CD14-positive monocyte (primary cell): Measurements from ENCODE around the gene AP1S1. TPM values are rescaled to one million over a fixed set of nuclear protein-coding genes. Genes with fewer than 3 reads are reported as not detected.

Experiments used
- DNase-seq, 3 donors: peaks; one replicate each; pipeline ENCODE4 v3.0.0-alpha.2; 2011 to 2022
- H2AFZ ChIP-seq: 2 replicates; pipeline ENCODE4 v1.6.0; 2012; ENCODE audit warnings: mild to moderate bottlenecking, low read depth, low read length, inconsistent platforms; ENCODE audit not compliant: insufficient read depth, poor library complexity, severe bottlenecking
- H3K27ac ChIP-seq, 2 donors: 1 replicate in 1 of 2; 2 replicates in 1 of 2; pipeline ENCODE4 v1.5.1; 2012 to 2013; ENCODE audit warnings: low read length in 2 of 2, control low read depth in 1 of 2, inconsistent platforms in 1 of 2, low read depth in 1 of 2, mild to moderate bottlenecking in 1 of 2
- H3K27me3 ChIP-seq, 2 donors: one replicate each; pipeline versions ENCODE4 v1.6.0 to v1.6.1; 2011 to 2013; ENCODE audit warnings: low read length in 2 of 2; ENCODE audit not compliant: control insufficient read depth in 2 of 2, insufficient read depth in 2 of 2
- H3K36me3 ChIP-seq, 2 donors: replicated peaks in 1 of 2; 1 replicate in 1 of 2; 2 replicates in 1 of 2; pipeline versions ENCODE4 v1.5.1 to v1.6.1; 2012 to 2013; ENCODE audit warnings: low read length in 2 of 2, control low read depth in 1 of 2, inconsistent platforms in 1 of 2, mild to moderate bottlenecking in 1 of 2; ENCODE audit not compliant: insufficient read depth in 2 of 2, control insufficient read depth in 1 of 2
- H3K4me1 ChIP-seq, 2 donors: 1 replicate in 1 of 2; 2 replicates in 1 of 2; pipeline versions ENCODE4 v1.5.1 to v1.6.1; 2012 to 2013; ENCODE audit warnings: low read length in 2 of 2, control low read depth in 1 of 2, inconsistent platforms in 1 of 2, mild to moderate bottlenecking in 1 of 2, moderate library complexity in 1 of 2; ENCODE audit not compliant: insufficient read depth in 2 of 2, control insufficient read depth in 1 of 2
- H3K4me2 ChIP-seq: replicated peaks from 2 replicates; pipeline ENCODE3; 2012; ENCODE audit warnings: low read length, moderate library complexity, mild to moderate bottlenecking; ENCODE audit not compliant: poor library complexity, severe bottlenecking; ENCODE audit errors: extremely low read depth
- H3K4me3 ChIP-seq, 3 experiments: fragments of 200-600 bp in 1 of 3; sonication (generic) in 1 of 3; replicated peaks in 1 of 3; 1 replicate in 2 of 3; 2 replicates in 1 of 3; pipeline ENCODE4 v1.5.1; 2011 to 2013; ENCODE audit warnings: low read length in 3 of 3, mild to moderate bottlenecking in 3 of 3, control low read depth in 2 of 3, low read depth in 2 of 3, inconsistent platforms in 1 of 3, moderate library complexity in 1 of 3
- H3K79me2 ChIP-seq: 2 replicates; pipeline ENCODE4 v1.6.0; 2012; ENCODE audit warnings: mild to moderate bottlenecking, control low read depth, inconsistent platforms, low read length, moderate library complexity; ENCODE audit not compliant: insufficient read depth
- H3K9ac ChIP-seq: 2 replicates; pipeline ENCODE4 v1.6.0; 2017; ENCODE audit warnings: low read length, mild to moderate bottlenecking; ENCODE audit not compliant: insufficient read depth, poor library complexity, severe bottlenecking
- H3K9me3 ChIP-seq, 2 donors: replicated peaks in 1 of 2; 1 replicate in 1 of 2; 2 replicates in 1 of 2; pipeline versions ENCODE4 v1.5.1 to v1.6.1; 2012 to 2013; ENCODE audit warnings: low read length in 2 of 2, control low read depth in 1 of 2; ENCODE audit not compliant: control insufficient read depth in 1 of 2, insufficient read depth in 1 of 2
- H4K20me1 ChIP-seq: 2 replicates; pipeline ENCODE4 v1.6.0; 2012; ENCODE audit warnings: mild to moderate bottlenecking, low read length, control low read depth, moderate library complexity; ENCODE audit not compliant: insufficient read depth
- H3K27ac Mint-ChIP-seq, 7 donors: one replicate each; pipeline ENCODE4 v1.8.0; 2020; ENCODE audit warnings: mild to moderate bottlenecking in 7 of 7, mixed read lengths in 7 of 7, moderate library complexity in 6 of 7, inconsistent platforms in 2 of 7
- H3K27me3 Mint-ChIP-seq, 3 donors: one replicate each; pipeline ENCODE4 v1.8.0; 2021 to 2022; ENCODE audit warnings: low read depth in 3 of 3, mild to moderate bottlenecking in 3 of 3, mixed read lengths in 3 of 3, moderate library complexity in 3 of 3, inconsistent platforms in 1 of 3
- H3K36me3 Mint-ChIP-seq, 2 donors: one replicate each; pipeline ENCODE4 v1.8.0; 2020; ENCODE audit warnings: mixed read lengths in 2 of 2, inconsistent platforms in 1 of 2, mild to moderate bottlenecking in 1 of 2
- H3K4me1 Mint-ChIP-seq: one replicate; pipeline ENCODE4 v1.8.0; 2020; ENCODE audit warnings: mild to moderate bottlenecking, mixed read lengths
- H3K4me3 Mint-ChIP-seq, 2 donors: one replicate each; pipeline ENCODE4 v1.8.0; 2020; ENCODE audit warnings: mild to moderate bottlenecking in 2 of 2, mixed read lengths in 2 of 2, moderate library complexity in 1 of 2
- H3K9me3 Mint-ChIP-seq, 7 donors: one replicate each; pipeline ENCODE4 v1.8.0; 2020 to 2022; ENCODE audit warnings: mixed read lengths in 7 of 7, mild to moderate bottlenecking in 6 of 7, moderate library complexity in 6 of 7, inconsistent platforms in 2 of 7
- CTCF ChIP-seq: fragments of 200-600 bp; IDR thresholded peaks from one replicate; pipeline ENCODE4 v1.8.0; 2022; ENCODE audit warnings: antibody characterized with exemption, mild to moderate bottlenecking
- WGBS: methylation state at CpG from one replicate; pipeline ENCODE4 v1.1.5; 2013; ENCODE audit warnings: missing lambda C conversion rate; ENCODE audit not compliant: insufficient coverage; 5-methylcytosine and 5-hydroxymethylcytosine counted together
- intact Hi-C, 2 donors: fragments of 100-400 bp; cut with micrococcal nuclease; formaldehyde crosslinking; loops; one replicate each; pipeline versions ENCODE4 v1.15.0 to v1.15.1; 2023
- polyA plus RNA-seq, 3 donors: library from polyadenylated mRNA; depleted of rRNA in 1 of 3; unstranded in 2 of 3; stranded (reverse) in 1 of 3; fragments of 300-500 nt in 2 of 3; fragments of >200 nt in 1 of 3; fragmentation: Illumina TruSeq in 2 of 3; gene quantifications; 1 replicate in 2 of 3; 2 replicates in 1 of 3; pipeline ENCODE4 v1.2.3, GENCODE V29; 2012 to 2021

AP1S1 gene
- polyA plus RNA-seq, 3 donors, result 10.1 to 21.3 (median 10.9) TPM

- Histone ChIP-seq H3K4me1 (no peaks in the 10 kb centered on the region), H2AFZ (no peak overlapping the region), H3K36me3 (no peaks in the 10 kb centered on the region), H3K4me3 (no peak overlapping the region), H4K20me1 (no peaks in the 10 kb centered on the region), H3K9me3 (no peaks in the 10 kb centered on the region), H3K27ac (no peak overlapping the region), H3K27me3 (no peaks in the 10 kb centered on the region), H3K9ac (no peak overlapping the region), H3K4me2 (no peak overlapping the region), H3K79me2 (no peaks in the 10 kb centered on the region)
- Mint-ChIP-seq H3K9me3 (peaks cover 0 to 2% (median 0%) of the 10 kb centered on the region in 7 donors), H3K36me3 (no peaks in the 10 kb centered on the region), H3K27ac (peak overlapping the region in 1 of 7 donors; percentile 38), H3K4me3 (no peak overlapping the region), H3K4me1 (no peaks in the 10 kb centered on the region), H3K27me3 (peaks cover 4 to 19% (median 5%) of the 10 kb centered on the region in 3 donors)
- no peak for TF ChIP-seq CTCF
- 93% methylated on average over 2 of the region's 3 CpGs for WGBS
- intact Hi-C loops, result no loop called here
- DNase-seq, result no peak
Measured at GRCh38 chr7:101115215-101115614, 39.1 kb upstream of the AP1S1 start.

DNA sequence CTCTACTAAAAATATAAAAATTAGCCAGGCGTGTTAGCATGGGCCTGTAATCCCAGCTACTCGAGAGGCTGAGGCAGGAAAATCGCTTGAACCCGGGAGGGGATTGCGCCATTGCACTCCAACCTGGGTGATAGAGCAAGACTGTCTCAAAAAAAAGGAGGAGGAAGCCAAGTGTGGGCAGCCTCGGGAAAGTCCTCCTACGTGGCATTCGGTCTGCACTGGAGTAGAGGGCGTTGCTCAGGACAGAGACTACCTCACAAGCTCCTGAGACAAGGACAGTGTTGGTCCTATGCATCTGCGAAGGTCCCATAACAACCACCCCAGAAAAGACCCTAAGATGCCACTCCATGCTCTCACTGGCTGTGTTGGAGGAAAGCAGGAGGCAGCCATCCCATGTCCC lies 37.4 kb upstream of the AP1S1 start:
- Histone ChIP-seq H3K27ac (no peak overlapping the region), H3K27me3 (no peaks in the 10 kb centered on the region), H3K4me2 (no peak overlapping the region), H3K36me3 (no peaks in the 10 kb centered on the region), H4K20me1 (no peaks in the 10 kb centered on the region), H3K9me3 (no peaks in the 10 kb centered on the region), H3K4me1 (peaks cover 2 to 3% of the 10 kb centered on the region in 2 donors), H3K4me3 (no peak overlapping the region), H2AFZ (no peak overlapping the region), H3K79me2 (no peaks in the 10 kb centered on the region), H3K9ac (no peak overlapping the region)
- Mint-ChIP-seq H3K27ac (no peak overlapping the region), H3K27me3 (peaks cover 7 to 33% (median 10%) of the 10 kb centered on the region in 3 donors), H3K36me3 (no peaks in the 10 kb centered on the region), H3K9me3 (peaks cover 0 to 2% (median 0%) of the 10 kb centered on the region in 7 donors), H3K4me1 (peaks cover 1% of the 10 kb centered on the region), H3K4me3 (no peak overlapping the region)
- 60% methylated on average over 3 of the region's 10 CpGs for WGBS
- intact Hi-C loops, result no loop called here
- DNase-seq, result no peak
- TF ChIP-seq CTCF, result no peak
